Sigmoid colon (tissue), 4 donors: ENCODE data around the gene MED17.

Source experiments
- EP300 ChIP-seq, 4 donors: sonication (generic); formaldehyde crosslinking; IDR thresholded peaks; one replicate each; pipeline ENCODE4 v1.6.1; 2017; ENCODE audit warnings: antibody characterized with exemption in 4 of 4
- POLR2A ChIP-seq, 2 donors: fragments of 450-650 bp; IDR thresholded peaks; one replicate each; pipeline ENCODE4 v1.6.1; 2016; ENCODE audit warnings: antibody characterized with exemption in 2 of 2, mild to moderate bottlenecking in 2 of 2, moderate library complexity in 2 of 2
- POLR2AphosphoS5 ChIP-seq, 4 donors: sonication (generic); formaldehyde crosslinking; IDR thresholded peaks; one replicate each; pipeline ENCODE4 v1.6.1; 2017; ENCODE audit warnings: antibody characterized with exemption in 4 of 4
- TF ChIP-seq, protein P1 (sequence below), 4 experiments: fragments of 450-650 bp in 3 of 4; fragments of 200-600 bp in 1 of 4; IDR thresholded peaks; one replicate each; pipeline ENCODE4 v1.5.1; 2016 to 2019; ENCODE audit warnings: antibody characterized with exemption in 4 of 4, mild to moderate bottlenecking in 3 of 4, moderate library complexity in 2 of 4

DNA sequence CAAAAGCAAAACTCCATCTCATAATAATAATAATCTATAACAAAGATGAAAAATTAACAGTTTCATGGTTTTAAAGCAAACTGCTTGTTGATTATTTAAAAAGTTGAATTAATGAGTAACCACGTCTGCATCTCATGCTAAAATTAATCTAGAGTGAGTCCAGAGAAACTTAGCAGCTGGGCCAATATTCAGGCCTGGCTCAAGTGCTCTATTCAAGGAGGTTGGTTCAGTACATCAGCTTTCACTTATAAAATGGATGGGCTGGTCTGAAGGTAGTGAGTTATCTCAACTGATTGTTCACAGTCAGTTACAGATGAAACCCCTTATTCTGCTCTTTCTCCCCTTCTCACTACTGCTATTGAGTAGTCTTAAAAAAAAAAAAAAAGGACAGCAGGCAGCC lies 43.3 kb downstream of the MED17 start:
- TF ChIP-seq, protein P1, sequence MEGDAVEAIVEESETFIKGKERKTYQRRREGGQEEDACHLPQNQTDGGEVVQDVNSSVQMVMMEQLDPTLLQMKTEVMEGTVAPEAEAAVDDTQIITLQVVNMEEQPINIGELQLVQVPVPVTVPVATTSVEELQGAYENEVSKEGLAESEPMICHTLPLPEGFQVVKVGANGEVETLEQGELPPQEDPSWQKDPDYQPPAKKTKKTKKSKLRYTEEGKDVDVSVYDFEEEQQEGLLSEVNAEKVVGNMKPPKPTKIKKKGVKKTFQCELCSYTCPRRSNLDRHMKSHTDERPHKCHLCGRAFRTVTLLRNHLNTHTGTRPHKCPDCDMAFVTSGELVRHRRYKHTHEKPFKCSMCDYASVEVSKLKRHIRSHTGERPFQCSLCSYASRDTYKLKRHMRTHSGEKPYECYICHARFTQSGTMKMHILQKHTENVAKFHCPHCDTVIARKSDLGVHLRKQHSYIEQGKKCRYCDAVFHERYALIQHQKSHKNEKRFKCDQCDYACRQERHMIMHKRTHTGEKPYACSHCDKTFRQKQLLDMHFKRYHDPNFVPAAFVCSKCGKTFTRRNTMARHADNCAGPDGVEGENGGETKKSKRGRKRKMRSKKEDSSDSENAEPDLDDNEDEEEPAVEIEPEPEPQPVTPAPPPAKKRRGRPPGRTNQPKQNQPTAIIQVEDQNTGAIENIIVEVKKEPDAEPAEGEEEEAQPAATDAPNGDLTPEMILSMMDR (IDR thresholded peaks at IDR 0.05), result no peak
- TF ChIP-seq EP300 (IDR thresholded peaks at IDR 0.05) (no peak), POLR2A (IDR thresholded peaks at IDR 0.05) (no peak), POLR2AphosphoS5 (IDR thresholded peaks at IDR 0.05) (no peak)
